NCI-H82 (cell line): ENCODE measurements around the gene GABRG3.

Experiments
- DNase-seq: peaks from one replicate; lab custom pipeline; 2025; lab: John Stamatoyannopoulos, UW

GABRG3 gene

DNA sequence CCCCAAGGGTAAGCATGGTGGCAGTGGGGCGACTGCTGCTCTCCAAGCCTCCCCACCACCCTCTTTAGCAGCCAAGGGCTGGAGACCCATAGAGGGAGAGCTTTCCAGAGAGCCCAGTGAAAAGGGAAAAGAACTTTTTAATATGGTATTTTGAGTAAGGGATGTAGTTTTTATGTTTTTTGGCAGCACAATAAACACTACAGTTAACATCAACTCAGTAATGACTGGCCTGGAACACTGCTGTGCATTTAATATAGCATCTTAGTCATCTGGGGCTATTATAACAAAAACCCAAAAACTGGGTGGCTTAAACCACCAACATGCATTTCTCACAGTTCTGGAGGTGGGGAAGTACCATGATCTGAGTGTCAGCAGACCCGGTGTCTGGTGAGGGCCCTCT lies 495.8 kb downstream of the GABRG3 start:
- no peak for DNase-seq

DNA sequence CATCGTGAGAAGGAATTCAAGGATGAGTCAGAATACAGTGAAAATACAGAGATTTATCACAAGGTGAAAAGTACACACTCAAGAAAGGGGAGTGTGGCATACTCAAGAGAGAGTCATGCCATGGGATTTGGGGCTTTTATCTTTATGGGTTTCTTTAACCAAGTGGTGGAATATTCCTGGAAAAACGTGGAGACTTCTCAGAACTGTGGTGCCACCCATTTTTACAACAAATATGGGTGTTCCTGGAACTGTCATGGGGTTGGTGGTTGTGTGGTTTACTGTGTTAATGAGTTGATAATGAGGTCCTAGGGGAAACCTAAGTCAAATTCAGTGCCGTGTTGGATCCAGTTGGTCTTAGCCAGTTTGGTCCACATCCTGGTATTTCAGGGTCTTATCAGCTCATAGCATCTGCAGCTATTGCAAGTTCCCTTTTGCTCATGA lies 497.2 kb downstream of the GABRG3 start:
- no peak for DNase-seq

DNA sequence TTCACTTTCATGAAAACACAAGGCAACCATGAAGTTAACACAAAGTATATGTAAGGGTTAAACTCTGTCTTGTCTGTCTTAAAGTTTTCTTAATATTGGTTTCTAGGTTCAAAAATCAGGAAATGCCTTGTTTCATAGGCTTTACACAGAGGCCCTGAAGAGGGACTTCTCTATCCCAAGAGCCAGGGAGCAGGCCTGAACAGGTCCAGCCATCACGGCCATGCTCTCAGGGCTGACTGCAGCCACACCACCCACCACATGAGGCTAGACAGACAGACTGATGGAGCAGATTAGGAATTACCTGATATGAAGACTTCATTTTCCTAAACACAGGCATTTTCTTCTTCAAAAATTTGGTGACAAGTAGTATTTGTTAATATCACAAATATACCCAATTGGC lies 502.9 kb downstream of the GABRG3 start:
- no peak for DNase-seq

DNA sequence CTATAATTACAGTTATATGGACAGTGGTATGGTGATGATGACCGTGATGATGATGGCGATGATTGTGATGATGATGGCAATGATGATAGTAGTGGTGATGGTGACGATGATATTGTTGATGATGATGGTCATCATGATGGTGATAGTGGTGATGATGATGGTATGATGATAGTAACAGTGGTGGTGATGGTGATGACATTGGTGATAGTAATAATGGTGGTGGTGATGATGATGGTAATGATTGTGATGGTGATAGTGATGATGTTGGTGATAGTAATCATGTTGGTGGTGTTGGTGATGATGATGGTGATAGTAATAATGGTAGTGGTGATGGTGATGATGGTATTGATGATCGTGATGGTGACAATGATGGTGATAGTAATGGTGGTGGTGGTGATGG lies 504.4 kb downstream of the GABRG3 start:
- no peak for DNase-seq

DNA sequence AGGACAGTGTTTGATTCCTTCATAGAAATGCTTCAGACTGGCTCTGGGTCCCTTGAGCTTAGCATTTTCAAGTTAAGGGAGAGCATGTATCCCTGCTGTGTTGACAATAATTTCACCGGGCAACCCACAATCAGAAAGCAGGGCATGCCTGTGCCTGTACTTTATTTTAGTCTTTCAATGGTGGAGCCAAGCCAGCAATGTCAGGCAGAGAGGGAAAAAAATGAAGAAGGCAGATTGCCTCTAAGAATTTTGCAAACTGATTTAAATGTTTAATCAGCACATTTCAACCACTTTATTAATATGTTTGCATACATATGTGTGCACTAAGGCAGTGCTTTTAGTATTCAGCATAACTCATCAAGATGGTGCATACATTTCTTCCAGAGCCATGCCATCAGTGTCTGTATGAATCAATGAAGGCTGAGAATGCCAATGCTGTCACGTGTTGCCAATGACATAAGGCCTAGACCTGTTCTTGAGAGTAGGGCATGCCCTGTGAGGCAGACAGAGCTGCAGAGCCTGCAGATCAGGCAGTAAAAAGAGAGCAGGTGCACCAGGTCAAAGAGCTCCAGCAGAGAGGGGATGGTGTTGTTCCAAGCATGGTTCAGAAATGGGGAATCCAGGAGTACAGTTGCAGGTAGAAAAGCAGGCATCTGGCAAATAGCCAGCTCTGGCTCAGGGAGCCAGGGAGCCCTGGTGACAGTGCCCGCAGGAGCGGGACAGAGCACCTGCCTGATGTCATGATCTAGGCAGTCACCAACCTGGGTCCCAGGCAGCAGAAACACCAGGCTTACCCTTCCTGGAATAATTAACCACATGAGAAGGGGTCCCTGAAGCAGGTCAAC lies 508.5 kb downstream of the GABRG3 start:
- no peak for DNase-seq

DNA sequence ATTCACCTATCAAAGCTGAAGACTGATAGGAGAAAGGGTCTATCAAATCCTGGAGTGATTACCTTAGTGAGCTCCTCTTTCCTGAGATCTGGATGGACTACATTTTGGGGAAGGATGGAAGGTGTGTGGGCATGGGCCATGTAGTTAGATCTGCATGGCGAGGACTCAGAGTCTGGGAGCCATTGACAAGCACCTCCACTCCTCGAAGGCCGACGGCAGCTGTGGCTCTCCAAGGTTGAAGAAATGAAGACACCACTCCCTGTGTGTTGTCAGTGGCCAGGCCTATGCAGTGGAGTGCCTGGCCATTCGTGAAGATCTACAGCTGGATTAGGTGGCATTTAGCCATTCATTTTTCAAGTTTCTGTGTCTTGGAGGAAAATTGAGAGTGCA lies 509.2 kb downstream of the GABRG3 start:
- no peak for DNase-seq

DNA sequence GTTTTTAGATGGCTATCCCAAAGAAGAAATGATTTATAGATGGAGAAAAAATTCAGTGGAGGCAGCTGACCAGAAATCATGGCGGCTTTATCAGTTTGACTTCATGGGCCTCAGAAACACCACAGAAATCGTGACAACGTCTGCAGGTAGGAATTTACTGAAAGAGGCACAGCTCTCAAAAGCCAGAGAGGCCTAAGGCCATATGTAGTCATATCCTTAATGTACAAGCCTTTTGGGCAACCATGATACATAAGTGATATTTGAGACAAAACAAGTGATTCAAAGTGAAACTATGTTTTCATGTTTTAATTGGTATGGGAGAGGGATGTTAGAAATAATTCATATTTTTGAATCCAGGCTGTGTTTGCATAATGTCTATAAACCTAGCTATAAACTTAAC lies 509.7 kb downstream of the GABRG3 start:
- no peak for DNase-seq

DNA sequence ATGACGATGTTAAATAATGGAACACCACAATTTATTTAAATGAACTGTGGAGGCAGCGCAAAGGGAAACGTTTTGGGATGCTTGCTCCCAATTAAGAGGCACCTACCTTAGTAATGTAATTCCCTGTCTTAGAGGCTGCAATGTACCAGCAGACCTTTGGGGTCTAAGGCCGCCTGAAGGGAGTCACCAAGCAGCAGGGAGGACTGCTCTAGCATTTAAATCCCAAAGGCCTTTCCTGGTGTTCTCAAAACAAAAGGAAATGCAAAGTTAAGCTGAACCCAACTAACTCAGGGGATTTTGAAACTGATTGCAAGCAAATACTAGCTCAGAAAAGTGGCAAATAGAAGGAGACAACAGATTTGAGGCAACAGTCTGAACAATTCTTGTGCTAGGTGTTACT lies 510.8 kb downstream of the GABRG3 start:
- no peak for DNase-seq

DNA sequence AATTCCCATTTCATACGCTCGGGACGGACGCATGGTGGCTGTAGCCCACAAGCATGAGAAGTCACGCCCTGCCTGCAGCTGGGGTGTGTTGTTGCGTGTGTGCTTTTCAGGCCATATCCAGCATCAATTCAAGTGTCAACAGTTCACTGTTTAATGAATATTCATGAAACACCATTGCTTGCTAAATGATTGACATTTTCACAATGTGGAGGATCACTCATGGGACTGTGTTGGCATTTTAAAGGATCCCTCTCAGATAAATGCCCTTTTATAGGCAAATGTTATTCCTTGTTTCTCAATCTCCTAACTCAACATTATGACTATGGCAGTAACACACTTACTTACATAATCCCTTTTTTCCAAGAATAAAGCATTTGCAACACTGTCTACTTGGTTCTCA lies 511.3 kb downstream of the GABRG3 start:
- no peak for DNase-seq

DNA sequence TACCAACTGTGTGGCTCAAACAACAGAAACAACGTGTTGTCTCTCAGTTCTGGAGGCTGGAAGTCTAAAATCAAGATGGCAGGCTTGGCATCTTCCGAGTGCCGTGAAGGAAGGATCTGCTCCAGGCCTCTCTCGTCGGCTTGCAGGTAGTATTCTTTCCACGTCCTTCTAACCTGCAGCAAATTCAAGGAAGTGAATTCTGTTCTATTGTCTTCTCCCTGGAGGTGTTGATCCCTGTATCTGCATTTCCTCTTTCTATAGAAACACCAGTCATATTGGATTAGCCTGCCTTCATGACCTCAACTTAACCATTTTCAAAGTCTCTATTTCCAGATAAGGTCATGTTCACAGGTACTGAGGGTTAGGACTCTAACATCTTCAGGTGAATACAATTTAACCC lies 512.1 kb downstream of the GABRG3 start:
- DNase-seq, result no peak

DNA sequence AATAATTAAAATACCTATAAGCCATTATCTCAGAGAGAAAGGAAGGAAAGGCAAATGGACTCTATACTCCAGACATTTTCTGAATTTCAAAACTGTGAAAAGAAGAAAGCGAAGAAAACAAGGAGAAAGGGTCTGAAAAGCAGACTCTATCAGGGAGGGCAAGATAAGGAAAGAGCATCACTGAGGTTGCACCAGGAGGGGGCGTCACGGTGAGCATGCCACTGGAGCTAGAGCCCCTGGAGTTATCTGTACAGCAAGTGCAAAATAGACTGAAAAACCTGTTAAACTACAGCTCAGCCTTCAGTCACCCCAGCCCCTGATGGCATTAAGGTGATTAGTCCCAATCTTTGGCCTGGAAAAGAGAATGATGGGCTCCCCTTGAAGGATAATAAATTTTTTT lies 514.3 kb downstream of the GABRG3 start:
- DNase-seq, result peak; percentile 4

DNA sequence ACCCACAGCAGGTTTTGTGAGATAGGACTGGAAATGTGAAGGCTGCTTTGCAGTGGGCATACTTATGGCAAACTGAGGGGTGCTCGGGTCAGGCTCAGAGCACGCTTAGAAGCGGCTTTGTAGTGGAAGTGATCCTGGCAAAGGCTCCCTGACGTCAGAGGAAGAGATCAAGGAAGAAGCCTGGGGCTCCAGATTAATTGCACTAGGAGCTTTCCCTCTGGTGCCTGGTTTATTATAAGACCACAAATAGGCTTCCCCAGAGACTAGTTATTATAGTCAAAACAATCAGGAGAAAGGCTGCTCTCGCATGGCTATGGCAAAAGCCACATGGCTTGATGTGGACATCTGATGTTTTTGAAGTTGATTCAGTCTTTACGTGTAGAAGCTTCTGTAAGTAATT lies 515.1 kb downstream of the GABRG3 start:
- DNase-seq, result peak; percentile 94

DNA sequence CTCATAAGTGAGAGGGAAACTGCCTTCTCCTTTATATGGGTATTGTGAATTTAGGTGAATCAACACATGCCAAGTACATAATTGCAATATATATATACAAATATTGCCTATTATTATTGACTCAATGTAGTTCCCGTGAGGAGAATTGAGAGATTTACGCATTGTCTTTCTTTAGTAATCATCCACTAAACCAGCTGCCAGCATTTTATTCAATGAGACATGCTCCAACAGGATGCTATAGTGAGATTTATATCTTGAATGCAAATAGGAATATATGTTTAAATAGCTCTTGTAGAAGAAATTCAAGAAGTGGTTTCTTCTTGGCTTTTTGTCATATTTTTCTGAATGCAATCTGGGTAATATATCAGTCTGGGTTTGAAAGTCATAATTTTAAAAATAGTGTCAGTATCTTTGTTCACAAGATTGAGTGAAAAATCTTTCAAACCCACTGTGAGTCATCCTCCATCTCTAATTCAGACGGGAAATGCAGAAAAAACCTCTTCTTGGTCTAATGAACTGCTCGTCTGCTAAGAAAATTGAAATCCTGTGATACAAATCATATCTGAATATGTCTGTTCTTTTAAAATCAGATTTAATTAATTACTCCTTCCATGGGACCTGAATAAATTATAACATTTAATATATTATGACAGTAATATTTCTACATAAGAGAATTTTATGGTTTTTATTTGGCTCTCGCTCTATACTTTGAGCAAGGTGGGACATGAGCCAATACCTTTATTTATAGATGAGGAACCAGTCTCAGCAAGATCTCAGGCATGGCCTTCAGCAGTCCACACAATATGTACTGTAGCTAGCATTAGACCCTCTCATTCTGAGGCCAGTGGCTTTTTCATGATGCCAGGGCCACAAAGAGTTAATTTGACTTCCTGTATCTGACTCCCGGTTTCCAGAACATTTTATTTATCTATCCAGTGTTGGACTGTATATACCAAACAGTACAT lies 516.0 kb downstream of the GABRG3 start:
- DNase-seq, result no peak

DNA sequence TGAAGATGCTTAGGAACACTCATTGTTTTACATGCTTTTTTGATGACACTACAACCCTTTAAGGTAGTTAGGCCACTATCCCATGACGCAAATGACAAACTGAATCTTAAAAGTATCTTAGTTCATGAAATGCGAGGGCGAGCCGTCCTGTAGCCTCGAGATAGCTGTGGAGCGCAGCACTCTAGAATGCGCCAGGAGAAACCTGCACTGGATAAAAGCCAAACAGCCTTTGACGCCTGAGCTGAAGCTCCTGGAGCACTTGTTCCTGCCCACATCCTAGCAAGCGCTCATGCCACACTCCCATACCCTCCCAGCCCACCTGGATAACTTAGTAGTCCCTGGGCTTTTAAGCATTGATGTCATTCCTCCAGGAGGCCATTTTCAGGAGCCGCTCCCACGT lies 516.9 kb downstream of the GABRG3 start:
- DNase-seq, result no peak

DNA sequence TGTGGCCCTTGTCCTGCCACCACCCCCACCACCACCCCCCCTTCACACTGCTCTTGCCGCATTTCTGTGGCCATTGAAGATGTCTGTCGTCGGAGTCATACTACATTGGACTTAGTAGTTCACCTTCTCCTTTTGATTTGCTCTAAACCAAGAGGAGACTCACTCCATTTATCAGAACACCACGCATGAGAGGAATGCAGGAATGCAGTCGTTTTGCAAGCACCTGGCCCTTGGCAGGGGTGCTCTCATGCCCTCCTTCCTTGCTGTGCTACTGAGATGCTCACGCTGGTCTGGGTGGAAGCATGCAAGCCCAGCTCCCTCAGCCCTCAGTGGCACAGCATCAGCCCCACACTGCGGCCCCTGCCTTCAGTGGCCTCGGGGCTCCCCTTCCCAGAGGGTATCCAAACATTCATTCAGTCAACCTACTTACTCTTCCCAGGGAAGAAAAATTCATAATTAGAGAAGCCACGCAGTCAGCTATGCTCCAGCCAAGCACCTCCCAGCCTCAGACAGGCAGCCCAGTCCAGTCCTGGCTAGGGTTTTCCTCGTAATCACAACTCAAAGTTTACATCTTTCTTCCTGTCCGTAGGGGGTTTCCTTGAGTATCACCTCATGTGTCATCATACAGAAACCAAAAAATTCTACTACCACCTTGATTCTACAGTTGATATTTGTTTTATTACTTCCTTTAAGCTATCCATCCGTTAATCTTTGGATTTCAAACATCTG lies 520.0 kb downstream of the GABRG3 start:
- no peak for DNase-seq

DNA sequence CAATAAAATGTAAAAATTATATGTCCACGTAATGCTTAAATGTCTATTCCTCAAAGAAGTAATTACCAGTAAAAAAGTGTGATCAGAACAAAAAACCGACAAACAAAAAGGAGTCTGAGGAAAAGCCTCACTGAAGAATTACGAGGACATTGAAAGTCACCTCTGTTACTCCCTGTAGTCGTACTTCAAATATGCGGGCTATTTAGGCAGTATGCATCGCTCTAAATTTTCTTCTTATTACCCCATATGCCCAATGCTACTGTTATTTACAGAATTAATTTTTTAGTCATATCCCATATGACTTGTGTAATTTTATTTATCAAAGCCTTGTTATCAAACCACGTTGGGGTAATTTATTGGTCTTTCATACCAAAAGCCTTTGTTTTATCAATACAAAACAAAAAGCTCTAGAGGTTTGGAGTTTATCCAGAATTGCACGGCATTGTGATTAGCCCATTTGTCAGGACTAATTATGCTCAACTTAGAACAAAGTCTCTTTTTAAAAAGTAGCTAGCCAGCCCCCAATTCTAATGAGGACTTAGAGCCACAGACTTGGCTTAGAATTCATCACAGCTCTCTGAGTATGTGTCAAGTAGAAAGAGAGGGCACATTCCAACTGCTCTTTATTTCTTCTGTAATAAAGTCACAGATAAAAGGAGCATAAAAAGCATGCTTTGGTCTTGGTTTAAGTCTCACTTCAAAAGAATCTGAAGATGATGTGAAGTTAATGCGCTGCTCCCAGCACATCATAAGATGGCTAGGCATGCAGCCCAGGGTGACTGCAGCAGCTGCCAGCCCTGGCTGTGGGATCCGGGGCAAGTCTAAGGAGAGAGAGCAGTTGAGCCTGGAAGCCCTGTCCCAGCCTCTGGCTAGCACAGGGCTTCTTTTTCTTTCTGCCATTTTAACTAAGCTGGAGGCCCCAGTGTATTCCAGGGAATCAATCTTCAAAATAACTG lies 521.0 kb downstream of the GABRG3 start:
- DNase-seq, result no peak

DNA sequence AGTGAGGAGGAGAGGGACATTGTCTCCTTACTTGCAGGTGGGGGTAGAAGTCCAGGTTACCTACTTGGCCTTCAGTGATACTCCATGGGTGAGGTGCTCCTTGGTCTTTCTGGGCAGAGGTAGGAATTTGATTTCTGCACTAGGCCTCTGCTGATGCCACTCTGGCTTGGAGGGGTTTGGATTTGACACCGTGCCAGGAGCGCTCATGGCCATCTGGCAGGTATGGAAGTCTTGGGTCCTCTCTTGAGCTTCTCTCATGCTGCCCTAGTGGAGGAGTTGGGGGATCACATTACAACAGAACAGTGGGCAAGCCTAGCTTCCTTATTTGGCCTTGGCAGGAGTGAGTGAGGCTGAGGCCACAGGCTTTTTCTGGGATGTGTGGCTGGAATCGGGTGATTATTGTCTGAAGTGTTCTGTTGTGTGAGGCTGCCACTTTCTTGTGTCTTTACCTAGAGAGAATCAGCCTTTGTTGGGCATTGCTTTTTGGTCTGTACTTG lies 525.0 kb downstream of the GABRG3 start:
- peak; percentile 42 for DNase-seq

DNA sequence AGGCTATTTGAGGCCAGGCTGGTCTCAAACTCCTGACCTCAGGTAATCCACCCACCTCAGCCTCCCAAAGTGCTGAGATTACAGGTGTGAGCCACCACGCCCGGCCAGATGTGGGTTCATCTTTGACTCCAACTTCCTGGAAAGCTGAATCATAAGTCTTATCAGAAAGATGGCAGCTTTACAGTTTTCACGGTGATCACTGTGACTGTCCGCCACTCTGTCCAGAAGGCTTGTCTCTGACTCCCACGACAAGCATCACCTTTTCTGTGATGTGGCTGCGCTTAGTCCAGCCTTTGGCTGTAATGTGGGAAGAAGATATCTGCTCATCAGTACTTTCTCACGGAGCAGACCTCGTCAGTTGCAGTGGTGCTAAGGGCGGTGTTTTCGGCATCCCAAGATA lies 527.7 kb downstream of the GABRG3 start:
- no peak for DNase-seq

DNA sequence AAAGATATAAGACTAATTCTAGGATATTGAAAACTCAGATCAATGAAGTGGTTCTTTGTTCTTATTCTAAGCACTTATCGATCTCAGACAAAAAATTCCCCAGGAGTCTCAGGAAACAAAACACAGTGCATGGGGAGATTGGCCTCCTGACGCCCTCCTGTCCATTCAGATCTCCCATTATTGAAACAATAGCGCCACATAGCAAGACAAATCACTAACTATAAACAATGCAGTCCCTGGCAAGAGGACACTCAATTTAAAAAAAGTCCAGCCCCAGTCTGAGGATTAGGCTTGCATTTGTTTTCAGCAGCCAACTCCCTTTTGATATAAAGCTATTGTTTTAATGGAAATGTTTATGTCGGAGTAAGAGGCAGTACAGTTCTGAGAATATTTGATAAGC lies 528.2 kb downstream of the GABRG3 start:
- no peak for DNase-seq

DNA sequence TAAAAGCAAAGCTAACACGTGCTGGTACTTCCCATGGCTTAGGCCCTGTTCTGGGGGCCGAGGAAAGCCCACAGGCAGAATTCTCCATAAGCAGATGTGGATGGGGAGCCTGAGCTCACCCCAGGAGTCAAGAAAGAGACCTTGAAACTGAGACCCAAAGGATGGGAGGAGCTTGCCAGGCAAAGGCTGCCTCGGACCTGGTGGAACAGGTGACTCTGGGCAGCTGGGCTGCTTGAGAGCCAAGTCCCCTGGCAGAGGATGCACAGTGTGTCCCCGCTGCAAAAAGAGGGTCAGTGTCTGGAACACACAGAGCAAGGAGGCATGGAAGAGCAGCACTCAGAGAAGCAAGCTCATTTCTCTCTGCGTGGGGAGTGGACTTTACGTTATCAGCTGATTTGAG lies 528.7 kb downstream of the GABRG3 start:
- no peak for DNase-seq

DNA sequence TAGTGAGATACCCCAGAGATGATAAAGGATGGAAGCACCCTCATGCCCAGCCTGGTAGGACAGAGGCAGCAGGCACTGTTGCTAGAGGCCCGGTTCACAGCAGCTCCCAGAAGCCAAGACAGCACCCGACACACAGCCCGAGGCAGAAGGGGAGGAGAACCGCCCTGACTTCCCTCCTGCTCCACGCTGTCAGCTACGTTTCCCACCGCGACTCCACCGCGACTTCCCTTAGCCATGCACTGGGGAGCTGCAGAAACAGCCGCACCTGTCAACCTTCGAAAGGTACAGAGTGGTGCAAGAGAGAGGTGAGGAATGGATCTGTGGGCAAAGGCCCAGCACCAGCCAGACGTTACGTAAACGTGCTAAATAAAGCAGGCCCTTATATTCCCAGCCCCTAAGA lies 529.2 kb downstream of the GABRG3 start:
- DNase-seq, result no peak
